HepG2 (cell line): Measurements from ENCODE around the gene TMEM62. TPM values are rescaled to one million over a fixed set of nuclear protein-coding genes. Genes with fewer than 3 reads are reported as not detected.
A peak's percentile ranks its signal among the peaks of the same experiment; 100 is the strongest.

Source experiments
- DMTF1 ChIP-seq: sonication (generic); formaldehyde crosslinking; IDR thresholded peaks from 2 replicates; pipeline ENCODE4 v1.4.0; 2020; ENCODE audit warnings: mild to moderate bottlenecking, missing genetic modification reagents
- ETV6 ChIP-seq: sonication (generic); formaldehyde crosslinking; conservative IDR thresholded peaks from 2 replicates; pipeline ENCODE4 v1.4.0; 2020; ENCODE audit warnings: missing genetic modification reagents
- GMEB1 ChIP-seq: sonication (generic); formaldehyde crosslinking; IDR thresholded peaks from 2 replicates; pipeline ENCODE4 v1.5.1; 2020; ENCODE audit warnings: missing genetic modification reagents, mild to moderate bottlenecking, borderline replicate concordance
- KLF12 ChIP-seq: sonication (generic); formaldehyde crosslinking; IDR thresholded peaks from 2 replicates; pipeline ENCODE4 v1.4.0; 2020; ENCODE audit warnings: missing genetic modification reagents, borderline replicate concordance
- MIER3 ChIP-seq: IDR thresholded peaks from 2 replicates; pipeline ENCODE4 v1.6.1; 2016; ENCODE audit warnings: missing compliant biosample characterization, borderline replicate concordance
- PAF1 ChIP-seq: IDR thresholded peaks from 2 replicates; pipeline ENCODE4 v1.6.1; 2016; ENCODE audit warnings: missing genetic modification reagents, missing compliant biosample characterization
- SOX13 ChIP-seq, 3 experiments: fragments of 450-650 bp in 1 of 3; sonication (generic) in 1 of 3; formaldehyde crosslinking in 1 of 3; IDR thresholded peaks in 2 of 3; conservative IDR thresholded peaks in 1 of 3; 2 replicates each; pipeline versions ENCODE4 v1.5.0 to v1.6.1; 2016 to 2020; ENCODE audit warnings: antibody characterized with exemption in 1 of 3, mild to moderate bottlenecking in 1 of 3, missing compliant biosample characterization in 1 of 3, missing genetic modification reagents in 1 of 3, moderate library complexity in 1 of 3
- ZBTB2 ChIP-seq: sonication (generic); formaldehyde crosslinking; IDR thresholded peaks from 2 replicates; pipeline ENCODE4 v1.8.0; 2022; ENCODE audit warnings: low read depth, missing genetic modification reagents
- ZGPAT ChIP-seq: IDR thresholded peaks from 2 replicates; pipeline ENCODE4 v1.6.1; 2016; ENCODE audit warnings: mild to moderate bottlenecking
- ZNF430 ChIP-seq: sonication (generic); formaldehyde crosslinking; IDR thresholded peaks from 2 replicates; pipeline ENCODE4 v1.9.0; 2021; ENCODE audit warnings: mild to moderate bottlenecking, missing genetic modification reagents
- ZNF691 ChIP-seq: sonication (generic); formaldehyde crosslinking; IDR thresholded peaks from 2 replicates; pipeline ENCODE4 v1.4.0; 2020; ENCODE audit warnings: missing genetic modification reagents, low read depth, mild to moderate bottlenecking, borderline replicate concordance
- polyA plus RNA-seq, 8 experiments: library from polyadenylated mRNA; depleted of rRNA in 3 of 8; stranded (reverse) in 7 of 8; unstranded in 1 of 8; fragments of >200 nt; fragmentation: Illumina TruSeq in 4 of 8; extraction: Trizol in 4 of 8; gene quantifications; 2 replicates each; pipeline versions ENCODE4 v1.2.1 to v1.2.3, GENCODE V29; 2011 to 2016; ENCODE audit warnings: low read depth in 4 of 8, missing spikeins in 1 of 8, mixed read lengths in 1 of 8; ENCODE audit not compliant: insufficient read depth in 1 of 8
- total RNA-seq, 5 experiments: library from RNA; depleted of rRNA; stranded (reverse); fragments of >200 nt; fragmentation: Illumina TruSeq; extraction: Trizol; gene quantifications; 2 replicates each; pipeline ENCODE4 v1.2.3, GENCODE V29; 2016; ENCODE audit warnings: low read depth in 1 of 5
- TF ChIP-seq, protein P1 (sequence below): sonication (generic); formaldehyde crosslinking; IDR thresholded peaks from 2 replicates; pipeline ENCODE4 v1.8.1; 2023; ENCODE audit warnings: mild to moderate bottlenecking, missing genetic modification reagents
- TF ChIP-seq, protein P2 (sequence below): sonication (generic); formaldehyde crosslinking; IDR thresholded peaks from 2 replicates; pipeline ENCODE4 v1.5.0; 2020; ENCODE audit warnings: missing genetic modification reagents
- TF ChIP-seq, protein P3 (sequence below): sonication (generic); formaldehyde crosslinking; IDR thresholded peaks from 2 replicates; pipeline ENCODE4 v1.8.0; 2022; ENCODE audit warnings: missing genetic modification reagents, mild to moderate bottlenecking, moderate library complexity, borderline replicate concordance

The TMEM62 gene
- total and polyA plus RNA-seq, 2 of the 13 experiments (the other 11 are each of a cell fraction or from before 2014, with no cell fraction given) = 14.2 to 20.9 TPM

DNA sequence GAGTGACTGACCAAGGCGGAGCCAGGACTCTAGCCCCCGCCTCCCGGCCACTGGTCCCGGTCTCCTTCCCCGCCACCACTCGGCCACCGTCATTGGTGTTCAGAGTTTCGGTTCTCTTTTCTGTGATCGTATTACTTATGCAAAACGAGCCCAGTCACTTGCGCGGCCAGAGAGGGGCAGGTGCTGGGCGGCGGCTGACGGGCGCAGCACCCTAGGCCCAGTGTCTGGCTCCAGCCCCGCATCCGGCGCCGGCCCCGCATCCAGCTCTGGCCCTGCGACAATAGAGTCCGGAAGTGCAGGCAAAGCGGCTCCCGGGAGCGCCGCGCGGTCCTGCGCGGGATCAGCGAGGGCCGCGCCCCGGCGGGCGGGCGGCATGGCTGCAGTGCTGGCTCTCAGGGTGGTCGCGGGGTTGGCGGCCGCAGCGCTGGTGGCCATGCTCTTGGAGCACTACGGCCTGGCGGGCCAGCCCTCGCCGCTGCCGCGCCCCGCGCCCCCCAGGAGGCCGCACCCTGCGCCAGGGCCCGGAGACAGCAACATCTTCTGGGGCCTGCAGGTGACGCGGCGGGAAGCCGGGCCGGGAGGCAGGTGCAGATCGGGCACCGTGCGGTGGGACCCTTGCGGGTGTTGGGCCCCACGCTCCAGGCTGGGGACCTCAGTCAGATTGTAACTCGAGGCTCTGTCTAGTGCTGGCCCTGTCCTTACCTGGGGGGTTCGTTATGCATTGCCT, at the start of gene TMEM62 (continued):
- TF ChIP-seq, protein P1, sequence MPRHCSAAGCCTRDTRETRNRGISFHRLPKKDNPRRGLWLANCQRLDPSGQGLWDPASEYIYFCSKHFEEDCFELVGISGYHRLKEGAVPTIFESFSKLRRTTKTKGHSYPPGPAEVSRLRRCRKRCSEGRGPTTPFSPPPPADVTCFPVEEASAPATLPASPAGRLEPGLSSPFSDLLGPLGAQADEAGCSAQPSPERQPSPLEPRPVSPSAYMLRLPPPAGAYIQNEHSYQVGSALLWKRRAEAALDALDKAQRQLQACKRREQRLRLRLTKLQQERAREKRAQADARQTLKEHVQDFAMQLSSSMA (CRISPR knock-in tag) = 0 out of 2 replicates have a peak, but pooled peaks have one; percentile 29
- TF ChIP-seq, protein P2, sequence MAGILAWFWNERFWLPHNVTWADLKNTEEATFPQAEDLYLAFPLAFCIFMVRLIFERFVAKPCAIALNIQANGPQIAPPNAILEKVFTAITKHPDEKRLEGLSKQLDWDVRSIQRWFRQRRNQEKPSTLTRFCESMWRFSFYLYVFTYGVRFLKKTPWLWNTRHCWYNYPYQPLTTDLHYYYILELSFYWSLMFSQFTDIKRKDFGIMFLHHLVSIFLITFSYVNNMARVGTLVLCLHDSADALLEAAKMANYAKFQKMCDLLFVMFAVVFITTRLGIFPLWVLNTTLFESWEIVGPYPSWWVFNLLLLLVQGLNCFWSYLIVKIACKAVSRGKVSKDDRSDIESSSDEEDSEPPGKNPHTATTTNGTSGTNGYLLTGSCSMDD (CRISPR knock-in tag) = peak; percentile 71; the same call in 1 of the 2 replicates
- 0 out of 2 replicates have a peak, but pooled peaks have one; percentile 21 for TF ChIP-seq ZNF691 (CRISPR knock-in tag)
- TF ChIP-seq ZBTB2 (CRISPR knock-in tag) = no peak
- no peak for TF ChIP-seq SOX13 (IDR thresholded peaks at IDR 0.05)
- TF ChIP-seq SOX13 (CRISPR knock-in tag; conservative IDR thresholded peaks at IDR 0.05 in 1 of 2, IDR thresholded peaks at IDR 0.05 in 1 of 2) = 0 out of 4 replicates have a peak, but pooled peaks of 1 of the 2 experiments have one; percentile 39
- TF ChIP-seq KLF12 (CRISPR knock-in tag) = 0 out of 2 replicates have a peak, but pooled peaks have one; percentile 73
- no peak for TF ChIP-seq PAF1
- TF ChIP-seq ZGPAT (CRISPR knock-in tag) = peak; percentile 47; the same call in 1 of the 2 replicates
- TF ChIP-seq MIER3 (CRISPR knock-in tag) = no peak
- TF ChIP-seq GMEB1 (CRISPR knock-in tag) = peak; percentile 33; the same call in 1 of the 2 replicates
- peak; percentile 93 for TF ChIP-seq ZNF430
- no peak for TF ChIP-seq DMTF1 (CRISPR knock-in tag)
- TF ChIP-seq, protein P3, sequence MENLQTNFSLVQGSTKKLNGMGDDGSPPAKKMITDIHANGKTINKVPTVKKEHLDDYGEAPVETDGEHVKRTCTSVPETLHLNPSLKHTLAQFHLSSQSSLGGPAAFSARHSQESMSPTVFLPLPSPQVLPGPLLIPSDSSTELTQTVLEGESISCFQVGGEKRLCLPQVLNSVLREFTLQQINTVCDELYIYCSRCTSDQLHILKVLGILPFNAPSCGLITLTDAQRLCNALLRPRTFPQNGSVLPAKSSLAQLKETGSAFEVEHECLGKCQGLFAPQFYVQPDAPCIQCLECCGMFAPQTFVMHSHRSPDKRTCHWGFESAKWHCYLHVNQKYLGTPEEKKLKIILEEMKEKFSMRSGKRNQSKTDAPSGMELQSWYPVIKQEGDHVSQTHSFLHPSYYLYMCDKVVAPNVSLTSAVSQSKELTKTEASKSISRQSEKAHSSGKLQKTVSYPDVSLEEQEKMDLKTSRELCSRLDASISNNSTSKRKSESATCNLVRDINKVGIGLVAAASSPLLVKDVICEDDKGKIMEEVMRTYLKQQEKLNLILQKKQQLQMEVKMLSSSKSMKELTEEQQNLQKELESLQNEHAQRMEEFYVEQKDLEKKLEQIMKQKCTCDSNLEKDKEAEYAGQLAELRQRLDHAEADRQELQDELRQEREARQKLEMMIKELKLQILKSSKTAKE = 0 out of 2 replicates have a peak, but pooled peaks have one; percentile 24
- TF ChIP-seq ETV6 = no peak
